ENCODE data around the gene RAI2. TPM values are rescaled to one million over a fixed set of nuclear protein-coding genes. Genes with fewer than 3 reads are reported as not detected.

RAI2 gene
- total RNA-seq (1.5 TPM), polyA plus RNA-seq (ENCODE audit: insufficient read depth in 1 of 8, insufficient read length in 8 of 8, low replicate concordance in 1 of 8) (10 to 100 TPM in 1 of 8 donors, 1 to 10 TPM in 7; 7.3 to 11.1 (median 8.2) TPM)
- long read RNA-seq, donor 1 = 0 reads
- long read RNA-seq, donor 2 = 0 reads
- long read RNA-seq, donor 3, partial matches to known transcripts = 0 of 3 reads
- long read RNA-seq, donor 3, other reads (novel, unspliced or antisense) = 0 of 3 reads
- long read RNA-seq, donor 4 = 0 reads
- long read RNA-seq, donor 5, partial matches to known transcripts = 0 of 7 reads
- long read RNA-seq, donor 5, other reads (novel, unspliced or antisense) = 6 of 7 reads
- long read RNA-seq, donor 6 = 0 reads
- long read RNA-seq, donor 7, partial matches to known transcripts = 0 of 1 reads
- long read RNA-seq, donor 7, other reads (novel, unspliced or antisense) = 0 of 1 reads
- long read RNA-seq, donor 8 = 0 reads
- long read RNA-seq, donor 9, partial matches to known transcripts = 0 of 5 reads
- long read RNA-seq, donor 9, other reads (novel, unspliced or antisense) = 5 of 5 reads
- long read RNA-seq, donor 10 = 0 reads
- long read RNA-seq, donor 11 = 0 reads

GRCh38 chrX:17860811-17861488, at the start of gene RAI2:
RAI2 (minus strand) TSS chrX:17861298; CDS start chrX:17802010, 59,288 bp downstream.
- WGBS (ENCODE audit: insufficient coverage) = 20% methylated on average over 66 of the region's 98 CpGs
- peaks cover 4% of the 10 kb centered on the region for H3K4me1 ChIP-seq (ENCODE audit: control insufficient read depth, insufficient read depth, low read length)
- peak within 1 kb of the TSS; percentile 49 for H3K4me3 ChIP-seq (ENCODE audit: low read length)
- peaks cover 54% of the 10 kb centered on the region for H3K27me3 ChIP-seq (ENCODE audit: control insufficient read depth, insufficient read depth, low read length)
- peak within 1 kb of the TSS; percentile 20 for H3K27ac ChIP-seq (ENCODE audit: low read length)
- H3K36me3 ChIP-seq (ENCODE audit: control insufficient read depth, insufficient read depth, low read length) = no peaks in the 10 kb centered on the region
- H3K9me3 ChIP-seq (replicated peaks; ENCODE audit: control insufficient read depth, low read depth, low read length) = no peaks in the 10 kb centered on the region
- DNase-seq = peak; percentile 19

DNA sequence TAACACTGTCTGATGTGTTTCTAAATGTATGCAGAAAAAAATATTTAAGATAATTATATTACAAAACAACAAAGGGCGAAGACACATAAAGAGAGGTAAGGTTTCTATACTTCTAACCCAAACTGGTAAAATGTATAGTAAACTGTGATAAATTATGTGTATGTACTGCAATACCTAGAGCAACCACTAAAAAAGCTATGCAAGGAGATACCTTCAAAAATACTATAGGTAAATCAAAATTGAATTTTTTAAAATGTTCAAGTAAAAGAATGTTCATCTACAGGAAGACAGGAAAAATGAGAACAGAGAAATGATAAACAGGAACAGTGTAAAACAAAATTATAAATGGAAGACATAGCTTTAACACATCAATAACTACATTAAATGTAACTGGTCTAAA, 27.3 kb upstream of the RAI2 start:
- Histone ChIP-seq H3K4me1 (ENCODE audit: control insufficient read depth, insufficient read depth, low read length) (no peaks in the 10 kb centered on the region), H3K36me3 (ENCODE audit: control insufficient read depth, insufficient read depth, low read length) (no peaks in the 10 kb centered on the region), H3K4me3 (ENCODE audit: low read length) (no peak overlapping the region), H3K9me3 (replicated peaks; ENCODE audit: control insufficient read depth, low read depth, low read length) (no peaks in the 10 kb centered on the region), H3K27ac (ENCODE audit: low read length) (no peak overlapping the region), H3K27me3 (ENCODE audit: control insufficient read depth, insufficient read depth, low read length) (peaks cover 8% of the 10 kb centered on the region)
- no peak for DNase-seq
- WGBS (ENCODE audit: insufficient coverage) = no CpG with 5 or more reads among the region's 1 CpG

- Histone ChIP-seq H3K4me1 (ENCODE audit: control insufficient read depth, insufficient read depth, low read length) (no peaks in the 10 kb centered on the region), H3K4me3 (ENCODE audit: low read length) (no peak overlapping the region), H3K27me3 (ENCODE audit: control insufficient read depth, insufficient read depth, low read length) (peaks cover 15% of the 10 kb centered on the region), H3K27ac (ENCODE audit: low read length) (no peak overlapping the region), H3K9me3 (replicated peaks; ENCODE audit: control insufficient read depth, low read depth, low read length) (no peaks in the 10 kb centered on the region), H3K36me3 (ENCODE audit: control insufficient read depth, insufficient read depth, low read length) (no peaks in the 10 kb centered on the region)
- DNase-seq = no peak
- WGBS (ENCODE audit: insufficient coverage) = no CpG with 5 or more reads among the region's 2 CpGs
These were observed 21.6 kb upstream of the RAI2 start for GRCh38 chrX:17882680-17883079.

- no CpG with 5 or more reads among the region's 2 CpGs for WGBS (ENCODE audit: insufficient coverage)
- Histone ChIP-seq H3K4me3 (ENCODE audit: low read length) (no peak overlapping the region), H3K27me3 (ENCODE audit: control insufficient read depth, insufficient read depth, low read length) (peaks cover 9% of the 10 kb centered on the region), H3K9me3 (replicated peaks; ENCODE audit: control insufficient read depth, low read depth, low read length) (no peaks in the 10 kb centered on the region), H3K4me1 (ENCODE audit: control insufficient read depth, insufficient read depth, low read length) (no peaks in the 10 kb centered on the region), H3K27ac (ENCODE audit: low read length) (no peak overlapping the region), H3K36me3 (ENCODE audit: control insufficient read depth, insufficient read depth, low read length) (no peaks in the 10 kb centered on the region)
- no peak for DNase-seq
These were observed 17.1 kb upstream of the RAI2 start for GRCh38 chrX:17878028-17878670.

DNA sequence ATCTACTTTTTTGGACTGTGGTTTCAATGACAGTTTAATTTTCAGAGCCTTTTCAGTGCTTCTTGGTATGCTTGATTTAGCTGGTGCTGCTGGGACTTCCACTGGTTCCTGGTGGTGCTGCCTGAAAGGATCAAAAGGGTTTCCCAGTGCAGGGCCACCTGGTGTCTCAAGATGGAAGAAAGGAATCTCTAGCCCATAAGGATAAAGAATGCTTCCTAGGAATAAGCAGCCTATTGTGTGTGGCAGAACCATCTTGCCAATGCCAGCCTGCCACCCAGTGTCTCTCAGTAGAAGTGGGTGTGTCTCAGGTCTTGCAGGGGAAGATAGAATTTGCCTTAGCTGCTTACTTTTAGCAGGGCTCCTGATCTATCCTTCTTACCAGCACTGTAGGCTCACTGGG, 15.0 kb upstream of the RAI2 start:
- H3K27me3 ChIP-seq (ENCODE audit: control insufficient read depth, insufficient read depth, low read length) = peaks cover 5% of the 10 kb centered on the region
- no peaks in the 10 kb centered on the region for H3K9me3 ChIP-seq (replicated peaks; ENCODE audit: control insufficient read depth, low read depth, low read length)
- no peaks in the 10 kb centered on the region for H3K36me3 ChIP-seq (ENCODE audit: control insufficient read depth, insufficient read depth, low read length)
- no peak for DNase-seq
- H3K4me3 ChIP-seq (ENCODE audit: low read length) = no peak overlapping the region
- no peak overlapping the region for H3K27ac ChIP-seq (ENCODE audit: low read length)
- H3K4me1 ChIP-seq (ENCODE audit: control insufficient read depth, insufficient read depth, low read length) = no peaks in the 10 kb centered on the region

- no CpG with 5 or more reads among the region's 2 CpGs for WGBS (ENCODE audit: insufficient coverage)
- no peak overlapping the region for H3K27ac ChIP-seq (ENCODE audit: low read length)
- no peaks in the 10 kb centered on the region for H3K4me1 ChIP-seq (ENCODE audit: control insufficient read depth, insufficient read depth, low read length)
- no peaks in the 10 kb centered on the region for H3K9me3 ChIP-seq (replicated peaks; ENCODE audit: control insufficient read depth, low read depth, low read length)
- no peak for DNase-seq
- H3K4me3 ChIP-seq (ENCODE audit: low read length) = no peak overlapping the region
- H3K27me3 ChIP-seq (ENCODE audit: control insufficient read depth, insufficient read depth, low read length) = peaks cover 12% of the 10 kb centered on the region
- no peaks in the 10 kb centered on the region for H3K36me3 ChIP-seq (ENCODE audit: control insufficient read depth, insufficient read depth, low read length)
These were observed 8.5 kb upstream of the RAI2 start for GRCh38 chrX:17869580-17869979.

GRCh38 chrX:17861489-17862011, 452 bp upstream of the RAI2 start:
- Histone ChIP-seq H3K27me3 (ENCODE audit: control insufficient read depth, insufficient read depth, low read length) (peaks cover 51% of the 10 kb centered on the region), H3K27ac (ENCODE audit: low read length) (no peak overlapping the region), H3K9me3 (replicated peaks; ENCODE audit: control insufficient read depth, low read depth, low read length) (no peaks in the 10 kb centered on the region), H3K4me3 (ENCODE audit: low read length) (no peak overlapping the region), H3K4me1 (ENCODE audit: control insufficient read depth, insufficient read depth, low read length) (peaks cover 4% of the 10 kb centered on the region), H3K36me3 (ENCODE audit: control insufficient read depth, insufficient read depth, low read length) (no peaks in the 10 kb centered on the region)
- DNase-seq = no peak
- WGBS (ENCODE audit: insufficient coverage) = 35% methylated on average over 9 of the region's 15 CpGs

DNA sequence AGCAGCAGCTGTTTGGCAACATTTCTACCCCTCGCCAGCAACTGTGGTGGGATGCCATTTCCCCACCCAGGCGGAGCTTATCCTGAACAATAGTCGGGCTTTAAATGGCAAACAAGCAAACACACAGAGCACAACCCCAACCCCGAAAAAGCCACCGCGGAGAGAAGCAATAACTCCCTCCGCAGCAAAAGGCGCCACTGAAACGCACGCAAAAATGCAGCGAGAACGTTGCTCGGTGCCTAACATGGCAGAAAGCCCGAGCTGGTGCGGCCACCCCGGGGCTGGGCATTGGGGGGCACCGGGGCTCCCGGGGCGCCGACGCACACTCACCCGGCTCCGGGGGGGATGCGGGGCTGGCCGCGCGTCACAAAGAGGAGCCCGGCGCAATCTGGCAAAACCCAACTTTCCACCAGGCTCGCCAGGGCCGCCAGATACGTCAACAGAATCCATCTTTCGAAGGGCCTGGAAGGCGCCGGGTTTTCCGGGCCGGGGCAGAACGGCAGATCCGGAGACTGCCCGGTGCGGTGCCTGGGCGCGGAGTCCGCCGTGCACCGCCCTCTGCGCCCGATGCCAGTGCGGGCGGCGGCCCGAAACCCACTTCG, 818 bp downstream of the RAI2 start:
- Histone ChIP-seq H3K4me1 (ENCODE audit: control insufficient read depth, insufficient read depth, low read length) (peaks cover 4% of the 10 kb centered on the region), H3K27ac (ENCODE audit: low read length) (peak overlapping the region; percentile 20), H3K9me3 (replicated peaks; ENCODE audit: control insufficient read depth, low read depth, low read length) (no peaks in the 10 kb centered on the region), H3K27me3 (ENCODE audit: control insufficient read depth, insufficient read depth, low read length) (peaks cover 56% of the 10 kb centered on the region), H3K4me3 (ENCODE audit: low read length) (peak overlapping the region; percentile 49), H3K36me3 (ENCODE audit: control insufficient read depth, insufficient read depth, low read length) (no peaks in the 10 kb centered on the region)
- WGBS (ENCODE audit: insufficient coverage) = 28% methylated on average over 53 of the region's 53 CpGs
- peak; percentile 32 for DNase-seq

DNA sequence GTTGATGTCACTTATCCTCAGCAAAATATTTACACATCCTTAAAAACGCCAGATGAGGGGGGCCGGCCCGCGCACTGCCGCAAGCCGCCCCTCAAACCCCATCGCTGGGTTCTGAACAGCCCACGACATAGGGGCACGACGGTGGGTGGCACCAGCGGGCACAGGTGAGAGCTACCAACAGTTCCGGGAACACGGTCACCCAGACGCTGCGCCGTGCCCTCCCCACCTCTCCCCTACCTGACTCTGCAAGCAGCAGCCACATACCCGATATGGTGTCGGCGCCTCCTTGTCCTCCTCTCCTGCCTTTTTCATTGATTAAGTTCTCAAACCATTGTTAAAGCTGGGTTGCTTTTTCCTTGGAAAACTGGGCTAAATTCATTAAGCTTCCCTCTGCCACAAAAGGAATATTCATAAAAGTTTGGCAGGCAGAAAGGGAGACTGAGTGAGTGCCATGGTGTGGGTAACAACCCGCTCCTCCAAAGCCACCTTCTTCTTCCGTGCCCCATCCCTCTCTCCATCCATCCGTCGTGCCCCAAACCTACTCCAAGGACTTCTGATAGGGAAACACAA, 1.4 kb downstream of the RAI2 start:
- Histone ChIP-seq H3K4me3 (ENCODE audit: low read length) (peak overlapping the region; percentile 49), H3K27ac (ENCODE audit: low read length) (peak overlapping the region; percentile 20), H3K27me3 (ENCODE audit: control insufficient read depth, insufficient read depth, low read length) (peaks cover 57% of the 10 kb centered on the region), H3K9me3 (replicated peaks; ENCODE audit: control insufficient read depth, low read depth, low read length) (no peaks in the 10 kb centered on the region), H3K4me1 (ENCODE audit: control insufficient read depth, insufficient read depth, low read length) (peaks cover 10% of the 10 kb centered on the region), H3K36me3 (ENCODE audit: control insufficient read depth, insufficient read depth, low read length) (no peaks in the 10 kb centered on the region)
- no peak for DNase-seq
- 31% methylated on average over 19 of the region's 23 CpGs for WGBS (ENCODE audit: insufficient coverage)

Data from muscle of leg (tissue), 16 donors.